ENCODE results near the gene RIMBP2. TPM values are rescaled to one million over a fixed set of nuclear protein-coding genes. Genes with fewer than 3 reads are reported as not detected.
A peak's percentile ranks its signal among the peaks of the same experiment; 100 is the strongest.

The RIMBP2 gene
- total RNA-seq, 3 donors from 2014 or later, result 2.3 to 5.9 (median 5.4) TPM

- Histone ChIP-seq H3K36me3 (ENCODE audit: low read depth) (no peaks in the 10 kb centered on the region), H3K9me3 (peaks cover 9% of the 10 kb centered on the region), H3K4me1 (ENCODE audit: low read depth) (no peaks in the 10 kb centered on the region), H3K4me3 (no peak overlapping the region)
- no peak for ATAC-seq
- DNase-seq, result peak in 1 of 3 donors; percentile 25
- intact Hi-C loops (cut with DNase I, micrococcal nuclease), result no loop called here
- TF ChIP-seq CTCF (IDR thresholded peaks at IDR 0.05), result no peak
These were observed 251.1 kb downstream of the RIMBP2 start for GRCh38 chr12:130465046-130465445.

GRCh38 chr12:130463818-130464670 lies 252.1 kb downstream of the RIMBP2 start:
- Histone ChIP-seq H3K36me3 (ENCODE audit: low read depth) (no peaks in the 10 kb centered on the region), H3K4me3 (no peak overlapping the region), H3K9me3 (peaks cover 9% of the 10 kb centered on the region), H3K4me1 (ENCODE audit: low read depth) (no peaks in the 10 kb centered on the region)
- intact Hi-C loops (cut with DNase I, micrococcal nuclease), result no loop called here
- no peak for TF ChIP-seq CTCF (IDR thresholded peaks at IDR 0.05)
- no peak for DNase-seq
- no peak for ATAC-seq

GRCh38 chr12:130463275-130463658 lies 252.8 kb downstream of the RIMBP2 start:
- DNase-seq (no peak), ATAC-seq (no peak)
- Histone ChIP-seq H3K36me3 (ENCODE audit: low read depth) (no peaks in the 10 kb centered on the region), H3K4me3 (no peak overlapping the region), H3K4me1 (ENCODE audit: low read depth) (no peaks in the 10 kb centered on the region), H3K9me3 (peaks cover 9% of the 10 kb centered on the region)
- TF ChIP-seq CTCF (IDR thresholded peaks at IDR 0.05), result no peak
- intact Hi-C loops (cut with DNase I, micrococcal nuclease), result no loop called here

- Histone ChIP-seq H3K9me3 (peaks cover 6% of the 10 kb centered on the region), H3K36me3 (ENCODE audit: low read depth) (no peaks in the 10 kb centered on the region), H3K4me1 (ENCODE audit: low read depth) (no peaks in the 10 kb centered on the region), H3K4me3 (no peak overlapping the region)
- ATAC-seq, result no peak
- intact Hi-C loops (cut with DNase I, micrococcal nuclease), result no loop called here
- no peak for TF ChIP-seq CTCF (IDR thresholded peaks at IDR 0.05)
- no peak for DNase-seq
These were observed 253.4 kb downstream of the RIMBP2 start for GRCh38 chr12:130462558-130463274.

GRCh38 chr12:130461839-130462557 lies 254.1 kb downstream of the RIMBP2 start:
- no peak for TF ChIP-seq CTCF (IDR thresholded peaks at IDR 0.05)
- no peaks in the 10 kb centered on the region for H3K9me3 ChIP-seq
- ATAC-seq (no peak), DNase-seq (no peak)
- H3K4me3 ChIP-seq, result no peak overlapping the region
- H3K4me1 ChIP-seq (ENCODE audit: low read depth), result no peaks in the 10 kb centered on the region
- intact Hi-C loops (cut with DNase I, micrococcal nuclease), result no loop called here
- H3K36me3 ChIP-seq (ENCODE audit: low read depth), result no peaks in the 10 kb centered on the region

Measured in mucosa of descending colon (tissue), 3 donors.